ENCODE data around the gene STK32B.

STK32B gene

DNA sequence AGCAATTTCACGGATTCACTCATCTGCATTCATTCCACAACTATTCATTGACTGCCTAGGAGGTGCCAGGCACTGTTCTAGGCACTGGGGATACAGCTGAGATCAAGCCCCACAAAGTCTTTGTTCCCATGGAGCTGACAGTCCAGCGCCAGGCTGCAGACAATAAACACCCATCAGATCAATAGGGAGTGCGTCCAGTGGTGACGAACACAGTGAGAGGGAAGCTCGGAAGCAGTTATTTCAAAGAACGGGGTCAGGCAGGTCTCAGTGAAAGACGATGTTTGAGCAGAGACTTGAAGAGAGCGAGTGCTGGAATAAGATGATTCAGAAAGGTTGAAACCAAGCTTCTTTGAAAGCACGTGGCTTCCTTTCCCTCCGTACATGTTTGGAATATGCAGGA lies 489.9 kb downstream of the STK32B start:
- H3K27me3 ChIP-seq (ENCODE audit: insufficient read depth, low read length) = no peaks in the 10 kb centered on the region
- H3K4me1 ChIP-seq (ENCODE audit: insufficient read depth, low read length) = no peaks in the 10 kb centered on the region
- H3K4me3 ChIP-seq (ENCODE audit: low read length) = no peak overlapping the region
- no peaks in the 10 kb centered on the region for H3K9me3 ChIP-seq (ENCODE audit: insufficient read depth, low read depth, low read length)
- no peak overlapping the region for H3K9ac ChIP-seq (ENCODE audit: low read depth, low read length)
- no peak overlapping the region for H3K27ac ChIP-seq (ENCODE audit: low read depth, low read length)
- no peaks in the 10 kb centered on the region for H3K36me3 ChIP-seq (ENCODE audit: insufficient read depth, low read length)
- 95% methylated on average over 10 of the region's 10 CpGs for WGBS

DNA sequence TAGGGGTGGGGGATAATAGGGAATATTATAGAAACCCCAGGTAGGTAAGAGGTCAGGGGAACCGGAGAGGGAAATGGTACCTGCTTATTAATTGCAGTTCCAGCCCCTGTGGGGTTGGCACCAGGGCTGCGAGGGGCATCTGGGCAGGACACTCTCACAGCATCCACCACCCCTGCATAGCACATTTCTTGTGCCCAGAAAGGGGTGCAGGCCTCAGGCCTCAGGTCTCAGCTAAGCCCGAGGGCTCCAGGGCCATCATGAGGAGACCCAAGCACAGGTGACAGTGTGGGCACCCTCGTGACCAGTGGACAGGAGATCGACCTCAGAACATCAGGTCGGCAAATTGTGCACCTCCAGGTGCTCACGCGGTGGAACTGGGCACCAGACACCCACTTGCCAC lies 492.4 kb downstream of the STK32B start:
- 95% methylated on average over 8 of the region's 8 CpGs for WGBS
- H3K27me3 ChIP-seq (ENCODE audit: insufficient read depth, low read length) = no peaks in the 10 kb centered on the region

DNA sequence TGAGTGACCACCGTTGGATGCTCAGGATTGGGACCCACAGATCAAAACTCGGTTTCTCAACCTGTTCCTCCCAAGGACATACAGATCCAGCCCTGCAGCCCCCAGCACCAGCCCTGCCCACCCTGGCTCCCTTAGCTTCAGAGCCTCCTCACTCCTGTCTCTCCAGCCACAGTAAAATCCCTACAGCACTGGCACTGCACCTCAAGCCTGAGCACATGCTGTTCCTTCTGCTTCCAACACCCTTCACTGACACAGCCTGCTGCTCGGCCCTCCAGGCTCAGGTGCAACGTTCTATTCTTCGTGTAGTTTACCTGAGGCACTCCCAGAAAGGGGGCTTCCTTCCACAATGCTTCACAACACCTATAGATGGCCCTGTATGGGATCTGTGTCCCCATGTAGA lies 493.5 kb downstream of the STK32B start:
- H3K9me3 ChIP-seq (ENCODE audit: insufficient read depth, low read depth, low read length) = peaks cover 17% of the 10 kb centered on the region
- 89% methylated on average over 5 of the region's 5 CpGs for WGBS
- no peaks in the 10 kb centered on the region for H3K27me3 ChIP-seq (ENCODE audit: insufficient read depth, low read length)
- H3K4me3 ChIP-seq (ENCODE audit: low read length) = no peak overlapping the region
- H3K4me1 ChIP-seq (ENCODE audit: insufficient read depth, low read length) = no peaks in the 10 kb centered on the region
- no peaks in the 10 kb centered on the region for H3K36me3 ChIP-seq (ENCODE audit: insufficient read depth, low read length)
- H3K9ac ChIP-seq (ENCODE audit: low read depth, low read length) = no peak overlapping the region
- H3K27ac ChIP-seq (ENCODE audit: low read depth, low read length) = no peak overlapping the region

More for the DNA sequence above, 492.4 kb downstream of the STK32B start:
- H3K9ac ChIP-seq (ENCODE audit: low read depth, low read length) = no peak overlapping the region
- H3K4me3 ChIP-seq (ENCODE audit: low read length) = no peak overlapping the region
- peaks cover 14% of the 10 kb centered on the region for H3K9me3 ChIP-seq (ENCODE audit: insufficient read depth, low read depth, low read length)
- no peak overlapping the region for H3K27ac ChIP-seq (ENCODE audit: low read depth, low read length)
- no peaks in the 10 kb centered on the region for H3K36me3 ChIP-seq (ENCODE audit: insufficient read depth, low read length)
- H3K4me1 ChIP-seq (ENCODE audit: insufficient read depth, low read length) = no peaks in the 10 kb centered on the region

DNA sequence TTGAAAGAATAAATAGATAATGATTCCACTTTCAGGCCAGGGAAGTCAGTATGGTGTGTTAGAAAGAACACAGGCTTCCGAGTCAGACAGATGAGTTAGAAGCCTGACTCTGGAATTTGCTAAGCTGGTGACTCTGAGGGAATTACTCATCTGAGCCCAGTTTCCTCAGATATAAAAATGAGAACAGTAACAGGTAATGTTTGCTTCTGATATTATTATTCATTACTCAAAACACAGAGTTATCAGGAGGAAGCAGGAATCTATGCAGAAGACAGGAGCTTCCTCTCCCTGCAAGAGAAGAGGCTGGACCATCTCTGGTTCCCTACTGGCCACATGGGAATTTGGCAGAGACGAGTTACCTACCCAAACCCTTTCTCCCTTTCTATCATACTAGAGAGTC lies 494.0 kb downstream of the STK32B start:
- H3K4me1 ChIP-seq (ENCODE audit: insufficient read depth, low read length) = no peaks in the 10 kb centered on the region
- no peak overlapping the region for H3K4me3 ChIP-seq (ENCODE audit: low read length)
- no peak overlapping the region for H3K27ac ChIP-seq (ENCODE audit: low read depth, low read length)
- H3K9me3 ChIP-seq (ENCODE audit: insufficient read depth, low read depth, low read length) = peaks cover 17% of the 10 kb centered on the region
- no peaks in the 10 kb centered on the region for H3K27me3 ChIP-seq (ENCODE audit: insufficient read depth, low read length)
- no peaks in the 10 kb centered on the region for H3K36me3 ChIP-seq (ENCODE audit: insufficient read depth, low read length)
- 94% methylated on average over 2 of the region's 2 CpGs for WGBS
- H3K9ac ChIP-seq (ENCODE audit: low read depth, low read length) = no peak overlapping the region

DNA sequence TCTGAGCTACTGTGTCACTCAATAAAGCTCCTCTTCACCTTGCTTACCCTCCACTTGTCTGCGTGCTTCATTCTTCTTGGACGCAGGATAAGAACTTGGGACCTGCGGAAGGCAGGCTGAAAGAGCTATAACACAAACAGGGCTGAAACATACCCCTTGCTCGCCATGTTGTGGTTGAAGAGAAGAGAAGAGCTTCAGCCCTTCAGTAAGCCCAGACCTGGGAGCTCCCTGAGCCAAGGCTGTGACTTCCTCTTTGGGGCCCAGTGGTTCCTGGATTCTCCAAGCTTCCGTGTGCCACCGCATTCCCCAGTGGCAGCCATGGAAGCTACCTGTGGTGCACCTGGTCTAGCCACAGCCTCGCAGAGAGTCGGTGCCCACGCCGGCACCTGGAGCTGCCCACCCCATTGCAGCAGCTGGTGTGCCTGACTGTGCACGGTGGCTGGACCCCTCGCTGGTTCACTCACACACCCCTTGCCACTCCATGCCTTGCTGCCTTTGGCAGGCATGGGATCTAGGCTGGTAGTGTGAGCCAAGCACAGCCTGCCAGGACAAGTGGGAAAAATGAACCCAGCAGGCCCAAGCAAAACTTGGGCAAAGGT lies 496.5 kb downstream of the STK32B start:
- WGBS = 95% methylated on average over 12 of the region's 12 CpGs
- H3K9ac ChIP-seq (ENCODE audit: low read depth, low read length) = no peak overlapping the region
- no peaks in the 10 kb centered on the region; the same call in 1 of the 2 replicates for H3K36me3 ChIP-seq (ENCODE audit: insufficient read depth, low read length)
- H3K9me3 ChIP-seq (ENCODE audit: insufficient read depth, low read depth, low read length) = peaks cover 23% of the 10 kb centered on the region
- no peak overlapping the region for H3K27ac ChIP-seq (ENCODE audit: low read depth, low read length)
- no peaks in the 10 kb centered on the region for H3K4me1 ChIP-seq (ENCODE audit: insufficient read depth, low read length)
- H3K4me3 ChIP-seq (ENCODE audit: low read length) = no peak overlapping the region
- no peaks in the 10 kb centered on the region for H3K27me3 ChIP-seq (ENCODE audit: insufficient read depth, low read length)

Data from HUES64 (cell line).